Measurements from ENCODE around the gene ADCY1.

ADCY1 gene

DNA sequence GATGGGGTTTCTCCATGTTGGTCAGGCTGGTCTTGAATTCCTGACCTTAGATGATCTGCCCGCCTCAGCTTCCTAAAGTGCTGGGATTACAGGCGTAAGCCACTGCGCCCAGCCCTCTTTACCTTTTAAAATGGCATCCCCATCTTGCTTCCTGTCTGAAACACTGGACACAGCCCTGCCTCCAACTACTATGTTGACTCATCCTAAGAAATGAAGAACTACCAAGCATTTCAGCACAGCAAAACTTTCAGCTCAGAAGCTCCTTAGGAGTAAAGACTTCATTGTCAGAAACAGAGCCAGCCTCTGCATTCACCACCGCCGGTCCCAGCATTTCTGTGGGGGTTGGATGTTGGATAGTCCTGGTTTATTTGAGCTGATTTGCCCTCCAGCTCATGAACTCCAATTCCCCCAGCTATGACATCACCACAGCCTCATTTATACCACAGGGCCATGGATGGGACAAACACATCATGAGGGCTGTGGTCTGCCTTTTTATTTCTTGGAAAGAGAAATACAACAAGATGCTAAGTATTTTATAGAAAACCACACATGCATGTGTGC lies 123.5 kb downstream of the ADCY1 start:
- no peak for DNase-seq

DNA sequence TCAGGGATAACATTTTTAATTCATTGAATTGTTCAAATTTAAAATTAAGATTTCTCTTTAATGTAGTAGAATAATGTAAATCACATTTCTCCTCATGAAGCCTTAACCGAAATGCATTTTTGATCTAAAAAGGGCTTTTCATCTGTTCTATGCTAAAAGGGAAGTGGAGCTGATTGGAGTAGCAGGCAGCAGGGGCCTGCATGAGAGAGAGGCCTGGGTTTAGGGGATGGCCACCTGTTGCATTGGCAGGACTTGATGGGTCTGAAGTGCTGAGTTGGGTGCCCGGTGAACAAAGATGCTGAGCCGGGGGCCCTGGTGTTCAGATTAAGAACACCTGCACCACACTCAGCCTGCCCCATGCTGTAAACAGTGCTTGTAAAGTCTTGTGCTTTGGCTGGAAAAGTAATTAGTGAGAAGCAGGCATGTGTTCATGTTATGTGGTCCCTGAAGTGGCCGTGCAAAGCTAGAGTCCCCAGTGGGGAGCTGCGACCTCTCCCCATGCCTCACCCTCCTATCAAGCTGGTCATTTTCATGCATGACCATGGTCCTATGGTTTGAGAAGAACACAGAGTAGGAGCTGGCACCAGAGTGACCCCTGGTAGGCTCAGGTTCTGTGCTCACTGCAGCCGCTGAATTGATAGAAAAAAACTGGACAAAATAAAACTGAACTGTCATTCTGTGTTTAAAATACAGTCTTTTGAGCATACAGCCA lies 124.3 kb downstream of the ADCY1 start:
- DNase-seq = no peak

GRCh38 chr7:45699015-45699309 lies 124.8 kb downstream of the ADCY1 start:
- DNase-seq = no peak

DNA sequence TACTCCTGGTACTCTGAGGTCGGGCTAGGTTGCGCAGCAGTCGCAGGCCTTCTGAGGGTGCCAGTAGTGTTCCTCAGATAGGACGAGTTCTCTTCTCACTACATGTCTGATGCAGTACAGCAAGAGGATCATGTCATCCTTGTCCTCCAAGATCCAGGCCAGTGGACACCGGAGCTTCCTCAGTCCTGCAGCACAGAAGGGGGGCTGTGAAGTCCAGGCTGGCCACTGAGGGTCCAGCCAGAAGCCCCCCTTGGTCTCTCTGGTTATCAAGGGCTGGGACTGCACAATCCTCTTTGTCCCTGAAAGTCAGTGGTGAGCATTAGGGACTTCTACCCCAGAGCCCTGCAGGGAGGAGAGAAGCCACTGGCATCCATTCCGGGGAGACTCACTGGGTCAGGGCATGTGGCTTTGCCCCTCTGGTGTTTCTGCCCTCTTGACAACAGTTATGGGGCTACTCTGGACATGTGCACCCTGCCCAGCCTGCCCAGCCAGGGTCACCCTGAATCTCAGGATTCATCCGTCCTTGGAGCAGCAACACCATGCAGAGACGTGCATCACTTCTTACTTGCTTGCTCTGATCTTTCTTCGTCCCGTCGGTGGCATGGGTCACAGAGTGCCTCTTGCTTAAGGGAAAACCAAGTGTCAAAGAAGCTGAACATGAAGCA lies 125.7 kb downstream of the ADCY1 start:
- no peak for DNase-seq

DNA sequence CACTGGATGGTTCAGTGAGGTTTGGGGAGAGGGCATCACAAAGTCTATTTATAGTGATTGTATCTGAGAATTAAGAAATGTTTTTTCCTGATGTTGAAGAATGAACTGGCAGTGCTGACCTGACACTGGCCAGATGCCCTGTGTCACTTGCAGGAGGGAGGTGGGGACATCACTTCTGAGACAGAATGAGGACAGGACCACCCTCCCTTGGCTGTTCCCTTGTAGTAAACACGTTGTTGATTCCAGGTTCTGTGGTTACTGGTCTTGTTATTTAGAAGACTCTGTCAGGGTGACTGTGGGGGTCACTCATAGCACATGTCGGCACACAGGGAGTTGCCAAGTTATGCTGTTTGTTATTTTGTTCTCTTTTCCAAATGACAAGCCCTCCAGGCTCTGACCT lies 126.4 kb downstream of the ADCY1 start:
- no peak for DNase-seq

DNA sequence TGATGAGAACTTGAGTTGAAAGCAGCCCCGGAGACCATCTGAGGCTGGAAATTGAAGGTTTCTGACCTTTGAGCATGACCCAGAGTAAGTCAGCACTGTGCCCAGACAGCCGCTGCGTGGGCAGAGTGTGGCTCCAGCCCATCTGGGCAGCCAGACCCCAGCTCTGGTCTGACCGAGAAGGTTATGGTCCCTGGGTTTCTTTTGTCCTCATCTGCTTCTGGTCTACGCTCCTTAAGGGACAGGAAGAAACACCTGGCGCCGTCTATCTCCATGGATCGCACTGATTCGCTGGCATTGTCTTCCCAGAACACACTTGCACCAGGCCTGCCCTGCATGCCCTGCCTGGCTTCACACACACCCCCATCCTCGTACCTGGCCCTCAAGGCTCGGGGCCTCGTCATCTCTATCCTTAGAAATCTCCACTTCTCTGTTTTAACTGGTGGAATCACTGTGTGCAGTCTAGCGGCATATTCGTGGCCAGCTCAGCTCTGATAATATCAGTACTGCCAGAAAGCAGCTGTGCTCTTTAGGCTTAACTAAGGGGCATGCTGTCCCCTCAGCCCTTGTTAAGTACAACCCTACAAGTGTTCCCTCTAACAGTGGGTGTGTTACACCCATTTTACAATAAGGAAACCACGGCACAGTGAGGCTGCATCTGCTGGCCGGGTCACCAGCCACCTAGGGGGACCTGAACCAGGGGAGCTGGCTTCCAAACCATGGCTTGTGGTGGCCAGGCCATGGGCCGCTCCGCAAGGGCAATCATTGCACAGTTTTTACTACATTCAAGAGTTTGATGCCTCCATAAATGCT lies 127.7 kb downstream of the ADCY1 start:
- no peak for DNase-seq

DNA sequence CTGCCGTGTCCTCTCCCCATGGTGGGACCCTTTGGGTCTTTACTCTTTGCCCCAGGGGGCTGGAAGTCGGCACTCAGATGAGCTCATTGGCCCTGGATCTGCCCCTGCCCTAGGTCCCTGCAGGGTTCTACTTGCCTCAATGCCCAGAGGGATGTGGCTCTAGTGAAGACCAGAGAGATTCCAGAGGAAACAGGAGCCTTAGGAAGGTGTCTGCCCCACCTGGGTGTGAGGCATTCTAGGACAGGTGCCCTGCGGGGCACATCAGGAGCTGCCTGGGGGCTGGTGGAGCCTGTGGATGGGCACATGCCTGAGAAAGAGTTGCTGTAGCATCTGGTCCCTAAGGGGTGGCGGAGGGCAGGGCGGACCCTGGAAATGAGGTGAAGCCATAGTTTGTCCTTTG lies 128.6 kb downstream of the ADCY1 start:
- DNase-seq = no peak

DNA sequence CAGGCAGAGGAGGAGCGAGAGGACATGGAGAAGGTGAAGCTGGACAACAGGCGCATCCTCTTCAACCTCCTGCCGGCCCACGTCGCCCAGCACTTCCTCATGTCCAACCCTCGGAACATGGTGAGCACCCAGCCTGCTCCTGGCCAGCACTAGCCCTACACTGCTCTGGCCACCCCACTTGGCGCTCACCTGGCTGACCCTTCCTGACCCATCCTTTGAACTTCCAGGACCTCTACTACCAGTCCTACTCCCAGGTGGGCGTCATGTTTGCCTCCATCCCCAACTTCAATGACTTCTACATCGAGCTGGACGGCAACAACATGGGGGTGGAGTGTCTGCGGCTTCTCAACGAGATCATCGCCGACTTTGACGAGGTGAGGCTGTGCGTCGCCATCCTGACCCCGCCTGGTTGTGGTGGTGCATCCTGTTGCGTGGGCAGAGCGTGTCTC lies 129.2 kb downstream of the ADCY1 start:
- DNase-seq = no peak

GRCh38 chr7:45703911-45704682 lies 129.9 kb downstream of the ADCY1 start:
- no peak for DNase-seq

- DNase-seq = no peak
These were observed 130.5 kb downstream of the ADCY1 start for GRCh38 chr7:45704683-45705016.

DNA sequence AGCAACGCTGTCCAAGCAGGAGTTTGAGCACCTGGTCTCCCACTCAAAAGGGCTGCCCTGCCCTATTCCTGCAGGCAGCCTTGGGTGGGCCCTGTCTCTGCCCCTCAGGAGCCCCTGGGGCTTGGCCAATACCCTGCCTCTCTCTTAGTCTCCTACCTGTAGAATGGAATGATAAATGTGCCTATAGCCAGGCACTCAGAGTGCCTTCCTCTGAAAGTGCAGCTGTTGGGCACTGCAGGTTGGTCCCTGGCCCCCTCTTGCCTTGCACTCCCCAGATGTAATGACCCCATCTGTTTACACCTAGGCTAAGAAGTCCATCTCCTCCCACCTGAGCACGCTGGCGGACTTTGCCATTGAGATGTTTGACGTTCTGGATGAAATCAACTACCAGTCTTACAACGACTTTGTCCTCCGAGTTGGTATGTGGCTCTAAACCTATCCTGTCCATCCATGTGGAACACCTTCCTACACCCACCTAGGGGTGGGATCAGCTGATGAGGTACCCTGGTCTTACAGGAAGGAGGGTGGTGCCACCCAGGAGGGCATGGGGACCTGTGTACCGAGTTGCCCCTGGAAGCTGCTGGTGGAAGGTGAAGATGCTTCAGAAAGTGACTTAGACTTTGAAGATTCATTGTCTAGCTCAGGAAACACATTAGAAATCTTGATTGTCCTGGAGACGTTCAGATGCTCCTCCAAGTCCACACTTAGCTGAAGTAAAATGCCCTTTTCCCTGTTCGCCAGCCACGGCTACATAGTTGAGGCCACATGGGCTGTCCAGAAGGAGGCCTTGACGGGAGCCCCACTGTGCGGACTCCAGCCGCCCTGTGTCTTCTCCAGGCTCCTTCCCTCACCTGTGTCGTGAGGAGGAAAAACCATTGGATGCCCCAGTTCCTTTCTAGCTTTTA lies 134.1 kb downstream of the ADCY1 start:
- no peak for DNase-seq

GRCh38 chr7:45709168-45710042 lies 135.2 kb downstream of the ADCY1 start:
- no peak for DNase-seq

- DNase-seq = no peak
These were observed 136.3 kb downstream of the ADCY1 start for GRCh38 chr7:45710271-45711160.

GRCh38 chr7:45711161-45711490 lies 137.0 kb downstream of the ADCY1 start:
- DNase-seq = no peak

DNA sequence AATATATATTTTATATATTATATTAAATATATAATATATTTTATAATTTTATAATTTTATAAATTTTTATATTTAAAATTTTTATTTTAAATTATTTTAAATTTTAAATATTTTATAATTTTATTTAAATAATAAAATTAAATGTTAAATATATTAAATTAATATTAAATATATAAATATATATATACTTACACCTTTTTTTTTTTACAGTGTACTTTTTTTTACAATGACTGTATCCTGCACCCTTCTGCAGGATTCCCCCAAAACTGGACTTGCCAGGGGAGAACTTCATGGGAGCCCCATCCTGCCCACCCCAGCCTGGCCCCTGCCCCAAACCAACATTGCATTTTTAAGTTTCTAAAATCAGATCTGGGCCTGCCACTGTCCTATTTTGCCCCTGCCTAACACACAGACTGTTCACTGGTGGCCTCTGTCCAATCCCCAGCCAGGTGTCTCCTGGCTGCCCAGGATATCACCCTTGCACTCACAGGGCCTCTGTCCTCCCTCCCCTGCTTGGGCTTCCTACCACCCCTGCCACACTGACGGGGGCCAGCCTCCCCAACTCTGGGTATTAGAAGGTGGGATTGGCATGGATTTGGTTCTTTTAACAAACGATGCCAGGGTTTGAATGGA lies 138.0 kb downstream of the ADCY1 start:
- DNase-seq = no peak

DNA sequence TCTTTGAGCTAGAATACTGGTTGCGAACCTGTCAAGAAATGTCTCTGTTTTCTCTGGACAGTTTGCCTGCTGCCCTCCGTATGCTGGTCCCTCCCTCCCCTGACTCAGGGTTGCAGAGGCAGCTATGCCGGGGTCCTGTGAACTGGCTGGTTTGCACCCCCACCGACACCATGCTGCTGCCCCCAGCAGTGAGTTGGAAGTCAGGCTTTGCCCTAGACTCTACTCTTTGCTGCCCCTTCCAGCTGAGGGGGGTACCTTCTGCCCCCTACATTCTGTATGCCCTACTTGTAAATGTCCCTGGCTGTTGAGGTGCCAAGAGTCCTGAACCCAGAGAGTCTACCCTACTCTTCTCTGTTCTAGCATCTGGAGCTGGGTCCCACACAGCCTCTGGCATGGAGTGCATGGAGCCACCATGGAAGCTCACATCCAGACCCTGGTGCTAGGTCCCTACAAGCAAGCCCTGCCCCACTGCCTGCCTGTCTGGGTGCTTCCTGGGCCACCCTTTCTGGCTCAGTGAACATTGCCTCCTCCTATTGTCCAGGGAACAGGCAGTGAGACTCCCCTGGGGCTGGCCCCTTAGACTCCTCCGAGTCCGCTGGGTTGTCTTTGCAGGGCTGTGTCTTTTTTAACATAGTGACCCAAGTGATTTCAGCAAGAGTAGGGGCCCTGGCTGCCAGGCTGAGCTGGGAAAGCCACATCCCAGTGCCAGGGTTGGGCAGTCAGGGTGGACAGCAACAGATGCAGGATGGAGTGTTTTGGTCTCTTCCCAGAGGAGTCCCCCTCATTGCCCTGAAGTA lies 138.9 kb downstream of the ADCY1 start:
- DNase-seq = no peak

DNA sequence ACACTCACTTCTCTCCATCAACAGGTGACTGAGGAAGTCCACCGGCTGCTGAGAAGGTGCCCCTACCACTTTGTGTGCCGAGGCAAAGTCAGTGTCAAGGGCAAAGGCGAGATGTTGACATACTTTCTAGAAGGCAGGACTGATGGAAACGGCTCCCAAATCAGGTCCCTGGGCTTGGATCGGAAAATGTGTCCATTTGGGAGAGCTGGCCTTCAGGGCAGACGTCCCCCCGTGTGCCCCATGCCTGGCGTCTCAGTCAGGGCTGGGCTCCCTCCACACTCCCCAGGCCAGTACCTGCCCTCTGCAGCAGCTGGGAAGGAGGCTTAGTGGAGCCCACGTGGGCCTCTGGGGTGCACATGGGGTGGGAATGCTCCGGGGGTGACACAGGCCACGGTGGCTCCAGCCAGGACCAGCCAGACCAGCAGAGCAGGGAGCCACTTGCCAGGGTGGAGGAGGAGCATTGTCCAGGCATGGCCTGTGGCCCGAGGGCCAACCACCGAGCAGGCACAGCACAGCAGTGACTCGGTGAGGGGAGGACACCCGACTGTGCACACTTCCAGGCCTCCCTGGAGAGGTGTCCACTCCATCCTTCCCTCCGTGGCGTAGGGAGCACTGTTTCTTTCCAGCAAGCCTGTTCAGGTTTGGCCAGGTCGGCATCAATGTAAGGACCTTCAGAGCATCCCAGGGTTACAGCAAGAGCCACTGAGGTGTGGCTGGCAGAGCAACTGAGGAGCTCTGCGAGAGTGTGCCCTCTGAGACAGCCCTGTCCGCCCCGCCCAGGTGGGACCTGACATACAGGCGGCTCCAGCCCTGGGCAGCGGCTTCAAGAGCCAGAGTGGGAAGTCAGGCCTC lies 139.7 kb downstream of the ADCY1 start:
- no peak for DNase-seq

DNA sequence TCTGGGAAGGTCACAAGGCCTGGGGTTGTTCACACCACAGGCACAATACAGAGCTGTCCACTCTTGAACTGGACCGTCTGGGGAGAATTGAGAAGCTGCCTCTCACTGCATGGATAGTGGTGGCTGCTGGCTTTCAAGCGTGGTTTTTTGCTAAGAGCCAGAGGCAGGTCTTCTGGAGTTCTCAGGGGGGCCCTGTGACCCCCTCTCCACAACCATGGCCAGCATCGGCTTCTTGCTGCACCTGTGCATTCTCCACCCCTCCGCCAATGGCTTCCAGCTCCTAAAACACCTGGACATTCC lies 140.3 kb downstream of the ADCY1 start:
- no peak for DNase-seq

Data from T-helper 2 cell (primary cell).